Esophagus muscularis mucosa (tissue), 3 donors: ENCODE data around the gene TNF.

Source experiments
- CTCF ChIP-seq, 3 experiments: fragments of 200-600 bp in 2 of 3; fragments of 450-650 bp in 1 of 3; sonication (generic) in 2 of 3; IDR thresholded peaks; one replicate each; pipeline ENCODE4 v1.5.1; 2017 to 2019; ENCODE audit warnings: antibody characterized with exemption in 3 of 3, mild to moderate bottlenecking in 2 of 3, moderate library complexity in 1 of 3
- POLR2A ChIP-seq: fragments of 450-650 bp; IDR thresholded peaks from one replicate; pipeline ENCODE4 v1.6.1; 2017; ENCODE audit warnings: antibody characterized with exemption, moderate library complexity, mild to moderate bottlenecking, low read depth
- POLR2AphosphoS5 ChIP-seq, 2 donors: sonication (generic); formaldehyde crosslinking; IDR thresholded peaks; one replicate each; pipeline ENCODE4 v1.6.1; 2017; ENCODE audit warnings: antibody characterized with exemption in 2 of 2

- TF ChIP-seq POLR2A: no peak
- no peak for TF ChIP-seq POLR2AphosphoS5 (IDR thresholded peaks at IDR 0.05)
- TF ChIP-seq CTCF (IDR thresholded peaks at IDR 0.05): peak in 2 of 3 experiments; percentile 20 to 23
These were observed 21.6 kb downstream of the TNF start for GRCh38 chr6:31597006-31597405.
